GM12801 (cell line): ENCODE measurements around the gene RBM19.

Experiments
- CTCF ChIP-seq: IDR thresholded peaks from one replicate; pipeline ENCODE4 v1.5.1; 2011; ENCODE audit warnings: control low read depth; ENCODE audit not compliant: insufficient read length; ENCODE audit errors: extremely low read depth

Gene RBM19

DNA sequence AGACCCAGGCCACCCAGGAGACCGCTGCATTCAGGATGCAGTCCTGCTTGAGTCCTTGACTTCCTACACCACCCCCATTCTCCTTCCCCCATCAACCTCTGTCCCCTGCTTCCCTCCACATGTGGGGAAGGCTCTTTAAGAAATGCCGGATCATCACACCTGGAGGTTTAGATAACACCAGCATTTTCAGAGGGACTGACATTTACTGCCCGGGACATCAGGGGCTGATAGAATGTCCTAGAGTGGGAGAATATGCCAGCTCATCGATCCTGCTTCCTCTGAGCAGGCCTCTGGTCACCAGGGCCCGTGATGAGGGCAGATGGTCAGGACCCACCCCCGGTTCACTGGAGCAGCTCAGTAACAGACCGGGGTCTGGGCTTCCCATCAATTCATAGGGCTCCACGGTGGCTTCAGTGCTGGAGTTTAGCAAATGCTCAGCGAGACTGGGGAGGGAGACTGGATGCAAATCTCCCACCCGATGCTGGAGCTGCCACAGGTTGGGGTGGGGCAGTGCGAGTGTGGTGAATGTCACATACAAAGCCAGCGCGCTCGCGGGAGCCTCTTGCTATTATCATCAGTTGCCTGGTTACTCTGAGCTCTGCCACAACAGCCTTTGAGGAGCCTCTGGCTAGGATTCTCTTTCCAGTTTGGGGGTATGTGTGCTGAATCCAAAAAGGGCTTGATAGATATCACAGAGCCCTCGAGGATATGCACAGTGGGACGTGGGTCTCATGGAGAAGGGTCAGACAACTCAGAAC is 111.6 kb downstream of the RBM19 start:
- no peak for TF ChIP-seq CTCF

DNA sequence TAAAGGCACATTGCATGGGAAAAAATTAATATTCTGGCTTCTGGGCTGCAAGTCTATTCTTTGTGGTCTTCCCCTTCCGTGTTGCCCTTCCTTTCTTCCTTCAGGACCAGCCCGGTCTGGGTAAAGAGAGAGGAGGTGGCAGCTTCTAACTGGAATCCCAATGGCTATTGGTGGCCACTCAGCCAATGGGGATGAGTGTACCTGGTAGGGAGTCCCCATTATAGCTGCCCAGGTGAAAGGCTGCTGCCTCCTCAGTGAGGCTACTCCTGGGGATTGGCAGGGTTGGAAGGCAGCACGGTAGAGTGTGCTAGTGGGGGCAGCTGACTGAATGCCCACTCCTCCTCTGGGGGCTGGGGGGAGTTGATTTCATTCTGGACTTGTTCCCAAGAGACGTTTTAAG is 112.6 kb downstream of the RBM19 start:
- no peak for TF ChIP-seq CTCF

- no peak for TF ChIP-seq CTCF
Observed at GRCh38 chr12:113852695-113853490, 113.2 kb downstream of the RBM19 start.

DNA sequence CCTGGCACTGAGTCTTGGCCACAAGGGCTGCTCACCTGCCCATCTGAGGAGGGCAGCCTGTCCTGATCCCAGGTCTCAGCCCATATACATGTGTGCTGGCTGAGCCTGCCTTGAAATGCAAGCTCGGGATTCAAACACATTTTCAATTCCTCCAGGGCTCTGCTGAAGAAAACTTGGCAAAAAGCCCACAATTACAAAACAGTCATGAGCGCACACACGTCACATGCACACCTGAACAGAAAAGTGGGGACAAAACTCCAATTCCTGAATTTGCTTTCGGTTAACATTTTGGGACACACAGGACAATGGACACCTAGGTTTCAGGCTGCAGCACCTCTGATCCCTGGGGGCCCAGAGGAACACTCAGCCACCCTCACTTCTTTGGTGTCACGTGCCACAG is 113.9 kb downstream of the RBM19 start:
- TF ChIP-seq CTCF, result no peak

GRCh38 chr12:113850309-113851056 is 115.6 kb downstream of the RBM19 start:
- no peak for TF ChIP-seq CTCF

GRCh38 chr12:113847856-113848255 is 118.3 kb downstream of the RBM19 start:
- TF ChIP-seq CTCF, result no peak
